HEK293 (cell line): ENCODE data around the gene ZYG11B.

ENCODE experiments used
- OVOL3 ChIP-seq: fragments of 450-650 bp; formaldehyde crosslinking; IDR thresholded peaks from 2 replicates; pipeline ENCODE4 v1.5.1; 2016; ENCODE audit warnings: missing biosample characterization, missing genetic modification characterization
- PATZ1 ChIP-seq: fragments of 450-650 bp; formaldehyde crosslinking; IDR thresholded peaks from 2 replicates; pipeline ENCODE4 v1.5.1; 2016; ENCODE audit warnings: missing biosample characterization, missing genetic modification characterization
- PRDM10 ChIP-seq: fragments of 450-650 bp; formaldehyde crosslinking; IDR thresholded peaks from 2 replicates; pipeline ENCODE4 v1.5.1; 2016; ENCODE audit warnings: missing biosample characterization, missing genetic modification characterization
- SP2 ChIP-seq: fragments of 450-650 bp; formaldehyde crosslinking; IDR thresholded peaks from 2 replicates; pipeline ENCODE4 v1.5.1; 2016; ENCODE audit warnings: missing biosample characterization, missing genetic modification characterization
- WT1 ChIP-seq: fragments of 450-650 bp; formaldehyde crosslinking; IDR thresholded peaks from 2 replicates; pipeline ENCODE4 v1.5.1; 2016; ENCODE audit warnings: missing biosample characterization, missing genetic modification characterization
- ZBTB21 ChIP-seq: fragments of 450-650 bp; formaldehyde crosslinking; IDR thresholded peaks from 2 replicates; pipeline ENCODE4 v1.5.1; 2017; ENCODE audit warnings: missing biosample characterization, missing genetic modification characterization
- ZBTB48 ChIP-seq: fragments of 450-650 bp; formaldehyde crosslinking; IDR thresholded peaks from 2 replicates; pipeline ENCODE4 v1.5.1; 2016; ENCODE audit warnings: missing biosample characterization, missing genetic modification characterization
- ZNF239 ChIP-seq: fragments of 450-650 bp; formaldehyde crosslinking; IDR thresholded peaks from 2 replicates; pipeline ENCODE4 v1.5.1; 2016; ENCODE audit warnings: missing biosample characterization, missing genetic modification characterization
- ZNF302 ChIP-seq: fragments of 450-650 bp; formaldehyde crosslinking; IDR thresholded peaks from 2 replicates; pipeline ENCODE4 v1.5.1; 2016; ENCODE audit warnings: missing biosample characterization, missing genetic modification characterization, low read depth
- ZNF391 ChIP-seq: fragments of 450-650 bp; formaldehyde crosslinking; IDR thresholded peaks from 2 replicates; pipeline ENCODE4 v1.5.1; 2016; ENCODE audit warnings: low read depth, missing biosample characterization, missing genetic modification characterization, borderline replicate concordance
- ZNF513 ChIP-seq: fragments of 450-650 bp; IDR thresholded peaks from 2 replicates; pipeline ENCODE4 v1.5.1; 2018; ENCODE audit warnings: missing biosample characterization, missing genetic modification characterization
- ZNF529 ChIP-seq: fragments of 450-650 bp; formaldehyde crosslinking; IDR thresholded peaks from 2 replicates; pipeline ENCODE4 v1.5.1; 2017; ENCODE audit warnings: missing genetic modification characterization, missing biosample characterization; ENCODE audit not compliant: insufficient replicate concordance
- ZNF558 ChIP-seq: fragments of 450-650 bp; formaldehyde crosslinking; IDR thresholded peaks from 2 replicates; pipeline ENCODE4 v1.5.1; 2016; ENCODE audit warnings: missing biosample characterization, missing genetic modification characterization
- ZNF600 ChIP-seq: fragments of 450-650 bp; formaldehyde crosslinking; IDR thresholded peaks from 2 replicates; pipeline ENCODE4 v1.5.1; 2016; ENCODE audit warnings: missing biosample characterization, missing genetic modification characterization
- ZNF677 ChIP-seq: fragments of 450-650 bp; IDR thresholded peaks from 2 replicates; pipeline ENCODE4 v1.5.0; 2018; ENCODE audit warnings: missing biosample characterization, mild to moderate bottlenecking, missing genetic modification characterization, moderate library complexity
- ZNF792 ChIP-seq: fragments of 450-650 bp; formaldehyde crosslinking; IDR thresholded peaks from 2 replicates; pipeline ENCODE4 v1.5.1; 2016; ENCODE audit warnings: missing biosample characterization, missing genetic modification characterization
- ZNF843 ChIP-seq: fragments of 450-650 bp; formaldehyde crosslinking; IDR thresholded peaks from 2 replicates; pipeline ENCODE4 v1.5.1; 2016; ENCODE audit warnings: missing biosample characterization, missing genetic modification characterization
- ZSCAN5A ChIP-seq: fragments of 450-650 bp; formaldehyde crosslinking; IDR thresholded peaks from 2 replicates; pipeline ENCODE4 v1.5.1; 2016; ENCODE audit warnings: missing biosample characterization, missing genetic modification characterization
- ZXDB ChIP-seq: fragments of 450-650 bp; formaldehyde crosslinking; IDR thresholded peaks from 2 replicates; pipeline ENCODE4 v1.5.1; 2016; ENCODE audit warnings: missing biosample characterization, missing genetic modification characterization

The ZYG11B gene

GRCh38 chr1:52702886-52703787, 23.1 kb upstream of the ZYG11B start (continued):
- TF ChIP-seq ZNF513 (no peak), WT1 (tag by site-specific recombination) (peak; percentile 25; the same call in 1 of the 2 replicates), ZNF391 (tag by site-specific recombination) (peak; percentile 65; the same call in 1 of the 2 replicates), PATZ1 (peak; percentile 89), ZSCAN5A (tag by site-specific recombination) (peak; percentile 53; the same call in 1 of the 2 replicates), ZNF792 (tag by site-specific recombination) (no peak), ZNF843 (tag by site-specific recombination) (peak; percentile 60; the same call in 1 of the 2 replicates), ZNF558 (peak; percentile 26; the same call in 1 of the 2 replicates), SP2 (tag by site-specific recombination) (peak; percentile 95), ZNF239 (0 out of 2 replicates have a peak, but pooled peaks have one; percentile 24), ZXDB (tag by site-specific recombination) (peak; percentile 93), ZBTB48 (tag by site-specific recombination) (no peak), OVOL3 (no peak; the same call in 1 of the 2 replicates), PRDM10 (peak; percentile 98), ZNF529 (tag by site-specific recombination) (no peak), ZNF302 (tag by site-specific recombination) (no peak), ZBTB21 (peak; percentile 38), ZNF600 (tag by site-specific recombination) (peak; percentile 88), ZNF677 (tag by site-specific recombination) (no peak)
